ENCODE results near the gene MED4. TPM values are rescaled to one million over a fixed set of nuclear protein-coding genes. Genes with fewer than 3 reads are reported as not detected.

Gene MED4
- total RNA-seq, 1 donor from 2014 or later, result 47.1 TPM

GRCh38 chr13:48097793-48098192 lies 2.9 kb upstream of the MED4 start:
- Histone ChIP-seq H3K4me1 (peaks cover 16% of the 10 kb centered on the region), H3K9me3 (no peaks in the 10 kb centered on the region), H3K36me3 (no peaks in the 10 kb centered on the region), H3K27ac (no peak overlapping the region), H3K4me3 (no peak overlapping the region), H3K27me3 (no peaks in the 10 kb centered on the region)
- DNase-seq (ENCODE audit: extremely low spot score in 2 of 2), result no peak
- intact Hi-C loops (cut with DNase I), result loop anchor here (10.0 kb wide), 1 partner anchor 207 kb away; the partner anchor contains the start of gene RB1
- TF ChIP-seq CTCF (IDR thresholded peaks at IDR 0.05) (no peak), POLR2A (IDR thresholded peaks at IDR 0.05) (no peak), POLR2AphosphoS5 (IDR thresholded peaks at IDR 0.05; ENCODE audit: insufficient read depth in 1 of 2, low read depth in 1 of 2) (no peak)

- no peak for DNase-seq (ENCODE audit: extremely low spot score in 2 of 2)
- Histone ChIP-seq H3K36me3 (no peaks in the 10 kb centered on the region), H3K27ac (no peak overlapping the region), H3K9me3 (no peaks in the 10 kb centered on the region), H3K27me3 (no peaks in the 10 kb centered on the region), H3K4me3 (no peak overlapping the region), H3K4me1 (peaks cover 28% of the 10 kb centered on the region)
- intact Hi-C loops (cut with DNase I), result loop anchor here (10.0 kb wide), 1 partner anchor 208 kb away; the partner anchor contains the start of gene RB1
- TF ChIP-seq POLR2AphosphoS5 (IDR thresholded peaks at IDR 0.05; ENCODE audit: insufficient read depth in 1 of 2, low read depth in 1 of 2) (no peak), POLR2A (IDR thresholded peaks at IDR 0.05) (no peak), CTCF (IDR thresholded peaks at IDR 0.05) (no peak)
These were observed 1.8 kb upstream of the MED4 start for GRCh38 chr13:48096670-48097069.

- Histone ChIP-seq H3K27me3 (no peaks in the 10 kb centered on the region), H3K36me3 (no peaks in the 10 kb centered on the region), H3K9me3 (no peaks in the 10 kb centered on the region), H3K4me3 (peak overlapping the region; percentile 72 to 98), H3K27ac (peak overlapping the region; percentile 94), H3K4me1 (peaks cover 44% of the 10 kb centered on the region)
- TF ChIP-seq POLR2A (IDR thresholded peaks at IDR 0.05) (no peak), CTCF (IDR thresholded peaks at IDR 0.05) (no peak), POLR2AphosphoS5 (IDR thresholded peaks at IDR 0.05; ENCODE audit: insufficient read depth in 1 of 2, low read depth in 1 of 2) (no peak)
- intact Hi-C loops (cut with DNase I), result loop anchor here (10.0 kb wide), 1 partner anchor 210 kb away; the partner anchor contains the start of gene RB1
- no peak for DNase-seq (ENCODE audit: extremely low spot score in 2 of 2)
These were observed 512 bp downstream of the MED4 start for GRCh38 chr13:48094404-48094780.

GRCh38 chr13:48093588-48093987 lies 1.3 kb downstream of the MED4 start:
- Histone ChIP-seq H3K27ac (no peak overlapping the region), H3K4me3 (peak overlapping the region; percentile 72 to 98), H3K27me3 (no peaks in the 10 kb centered on the region), H3K36me3 (no peaks in the 10 kb centered on the region), H3K9me3 (no peaks in the 10 kb centered on the region), H3K4me1 (peaks cover 52% of the 10 kb centered on the region)
- TF ChIP-seq CTCF (IDR thresholded peaks at IDR 0.05) (no peak), POLR2A (IDR thresholded peaks at IDR 0.05) (no peak), POLR2AphosphoS5 (IDR thresholded peaks at IDR 0.05; ENCODE audit: insufficient read depth in 1 of 2, low read depth in 1 of 2) (no peak)
- no peak for DNase-seq (ENCODE audit: extremely low spot score in 2 of 2)
- intact Hi-C loops (cut with DNase I), result loop anchor here (10.0 kb wide), 1 partner anchor 211 kb away; the partner anchor contains the start of gene RB1

- Histone ChIP-seq H3K4me1 (peaks cover 32% of the 10 kb centered on the region), H3K27ac (no peak overlapping the region), H3K4me3 (no peak overlapping the region), H3K36me3 (peaks cover 0 to 36% of the 10 kb centered on the region in 2 donors), H3K27me3 (no peaks in the 10 kb centered on the region), H3K9me3 (no peaks in the 10 kb centered on the region)
- no peak for DNase-seq (ENCODE audit: extremely low spot score in 2 of 2)
- no peak for TF ChIP-seq POLR2AphosphoS5 (IDR thresholded peaks at IDR 0.05; ENCODE audit: insufficient read depth in 1 of 2, low read depth in 1 of 2)
- no peak for TF ChIP-seq CTCF (IDR thresholded peaks at IDR 0.05)
- TF ChIP-seq POLR2A (IDR thresholded peaks at IDR 0.05), result no peak
- intact Hi-C loops (cut with DNase I), result no loop called here
These were observed 8.6 kb downstream of the MED4 start for GRCh38 chr13:48086272-48086671.
